Choroid plexus epithelial cell (primary cell): ENCODE results near the gene CHRNA7.
"Not testable (repeated sequence)": the region's sequence is repeated elsewhere in the genome, so short reads cannot be mapped to it uniquely, and the experiment has no call there.

ENCODE experiments used
- DNase-seq: peaks from one replicate; pipeline ENCODE4 v3.0.0-alpha.2; 2010; ENCODE audit warnings: low read depth
- H3K4me3 ChIP-seq: 2 replicates; pipeline ENCODE4 v1.5.1; 2011; ENCODE audit warnings: low read depth, mild to moderate bottlenecking, control low read depth, low read length, moderate library complexity
- TF ChIP-seq, protein P1 (sequence below): conservative IDR thresholded peaks from 2 replicates; pipeline ENCODE4 v1.5.1; 2011; ENCODE audit warnings: low read depth, mild to moderate bottlenecking, control low read depth, inconsistent platforms, low read length, moderate library complexity

The CHRNA7 gene

DNA sequence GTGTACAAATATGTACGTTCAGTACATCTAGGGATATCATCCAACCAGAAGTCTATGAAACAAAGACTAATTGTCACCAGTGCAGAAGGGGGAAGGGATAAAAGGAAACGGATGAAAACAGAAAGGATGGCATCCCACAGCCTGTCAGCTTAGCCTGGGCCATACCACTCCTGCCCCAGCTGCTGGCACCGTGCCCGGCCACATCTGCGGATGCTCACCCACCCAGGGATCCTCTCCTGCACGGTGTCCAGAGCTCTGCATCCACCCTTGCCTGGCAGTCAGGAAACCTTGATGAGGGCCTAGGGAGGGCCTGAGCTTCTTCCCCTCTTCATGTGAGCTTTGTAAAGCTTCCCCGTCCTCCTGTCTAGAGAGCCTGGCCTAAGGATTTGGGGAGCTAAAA is 133.8 kb downstream of the CHRNA7 start:
- not testable (repeated sequence) for DNase-seq, H3K4me3 ChIP-seq

DNA sequence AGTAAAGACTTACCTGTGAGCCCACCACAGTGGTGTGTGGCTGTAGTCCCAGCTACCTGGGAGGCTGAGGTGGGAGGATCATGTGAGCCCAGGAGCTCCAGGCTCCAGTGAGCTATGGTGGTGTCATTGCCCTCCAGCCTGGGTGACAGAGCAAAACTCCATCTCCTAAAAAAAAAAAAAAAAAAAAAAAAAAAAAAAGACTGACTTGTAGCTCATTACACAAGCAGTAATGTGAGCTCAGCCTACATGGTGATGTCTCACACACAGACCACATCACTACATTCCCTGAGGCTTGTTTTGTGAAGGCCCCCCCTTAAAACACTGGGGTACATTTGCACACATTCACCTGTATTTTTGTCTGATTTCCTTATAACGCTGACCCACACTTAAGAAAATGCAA is 134.4 kb downstream of the CHRNA7 start:
- DNase-seq, H3K4me3 ChIP-seq: not testable (repeated sequence)

DNA sequence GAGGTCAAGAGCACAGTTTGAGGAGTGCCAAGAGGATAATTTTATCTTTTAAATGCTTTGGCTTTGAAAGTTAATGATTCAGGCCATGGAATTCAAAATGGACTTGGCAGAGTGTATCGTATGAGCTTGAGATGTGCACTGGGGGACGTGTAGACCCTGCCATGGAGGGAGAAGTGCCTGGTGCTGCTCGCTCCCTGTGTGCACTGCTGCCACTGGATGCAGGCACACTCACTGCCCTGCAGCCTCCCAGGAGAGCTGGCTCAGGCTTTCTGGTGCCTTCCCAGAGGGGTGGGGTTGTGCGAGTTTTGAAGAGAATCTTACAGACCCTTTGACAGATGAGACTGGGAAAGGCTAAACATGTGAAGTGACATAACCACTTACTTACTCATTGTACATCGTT is 135.5 kb downstream of the CHRNA7 start:
- not testable (repeated sequence) for H3K4me3 ChIP-seq

DNA sequence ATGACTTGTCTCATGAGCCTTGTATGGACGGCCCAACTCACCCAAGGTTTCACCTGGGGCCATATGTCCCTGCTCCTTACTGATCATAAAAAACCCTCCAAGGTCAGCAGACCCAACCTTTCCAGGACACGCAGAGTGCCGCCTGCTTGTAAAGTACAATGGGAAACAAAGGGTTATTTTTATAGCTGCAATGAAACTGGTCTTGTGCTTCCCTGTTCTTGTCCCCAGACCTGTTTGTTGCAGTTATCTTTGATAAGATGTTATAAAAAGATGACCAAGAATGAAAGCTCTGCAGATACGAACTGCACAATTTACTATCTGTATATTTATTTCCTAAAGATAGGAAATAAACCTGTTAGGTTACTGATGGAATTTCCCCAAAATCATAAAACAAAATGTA is 136.0 kb downstream of the CHRNA7 start:
- DNase-seq, H3K4me3 ChIP-seq: not testable (repeated sequence)

More for the DNA sequence above, 135.5 kb downstream of the CHRNA7 start:
- DNase-seq = not testable (repeated sequence)

DNA sequence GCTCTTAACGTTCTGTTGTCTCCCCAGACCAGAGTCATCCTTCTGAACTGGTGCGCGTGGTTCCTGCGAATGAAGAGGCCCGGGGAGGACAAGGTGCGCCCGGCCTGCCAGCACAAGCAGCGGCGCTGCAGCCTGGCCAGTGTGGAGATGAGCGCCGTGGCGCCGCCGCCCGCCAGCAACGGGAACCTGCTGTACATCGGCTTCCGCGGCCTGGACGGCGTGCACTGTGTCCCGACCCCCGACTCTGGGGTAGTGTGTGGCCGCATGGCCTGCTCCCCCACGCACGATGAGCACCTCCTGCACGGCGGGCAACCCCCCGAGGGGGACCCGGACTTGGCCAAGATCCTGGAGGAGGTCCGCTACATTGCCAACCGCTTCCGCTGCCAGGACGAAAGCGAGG is 137.6 kb downstream of the CHRNA7 start:
- H3K4me3 ChIP-seq, DNase-seq: not testable (repeated sequence)

DNA sequence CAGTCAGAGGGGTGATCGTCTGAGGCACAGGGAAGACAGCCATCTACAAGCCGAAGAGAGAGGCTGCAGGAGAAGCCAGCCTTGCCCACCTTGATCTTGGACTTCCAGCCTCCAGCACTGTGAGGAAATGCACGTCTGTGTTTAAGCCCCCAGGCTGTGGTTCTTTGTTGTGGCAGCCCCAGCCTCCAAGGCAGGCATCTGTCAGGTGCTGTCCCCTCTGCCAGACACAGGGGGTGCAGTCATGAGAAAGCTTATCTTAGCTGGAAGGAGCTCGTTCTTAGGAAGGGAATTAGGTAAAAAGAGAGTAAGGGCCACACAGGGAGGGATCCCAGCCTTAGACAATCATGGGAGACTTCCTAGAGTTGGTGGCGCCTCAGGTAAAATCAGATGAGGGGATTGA is 150.3 kb downstream of the CHRNA7 start:
- not testable (repeated sequence) for DNase-seq

DNA sequence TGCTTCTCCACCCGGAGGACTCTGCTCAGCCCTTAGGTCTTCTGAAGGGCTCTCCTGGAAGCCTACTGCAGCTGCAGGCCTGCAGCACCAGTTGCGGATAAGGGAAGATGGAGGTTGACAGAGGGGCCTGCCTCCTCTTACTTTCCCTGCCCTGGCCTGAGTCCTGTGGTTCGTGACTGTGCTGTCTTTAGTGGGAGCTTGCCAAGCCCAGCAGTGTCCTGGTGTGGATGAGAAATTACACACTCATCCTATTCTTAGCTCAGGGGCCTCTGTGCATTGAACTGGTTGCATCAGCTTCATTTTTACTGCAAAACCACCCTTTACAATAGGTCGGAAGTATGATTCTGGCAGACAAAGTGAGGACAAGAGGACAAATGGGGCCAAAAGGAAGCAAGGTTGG is 163.5 kb downstream of the CHRNA7 start:
- DNase-seq, H3K4me3 ChIP-seq: not testable (repeated sequence)

More for the DNA sequence above, 150.3 kb downstream of the CHRNA7 start:
- not testable (repeated sequence) for H3K4me3 ChIP-seq

DNA sequence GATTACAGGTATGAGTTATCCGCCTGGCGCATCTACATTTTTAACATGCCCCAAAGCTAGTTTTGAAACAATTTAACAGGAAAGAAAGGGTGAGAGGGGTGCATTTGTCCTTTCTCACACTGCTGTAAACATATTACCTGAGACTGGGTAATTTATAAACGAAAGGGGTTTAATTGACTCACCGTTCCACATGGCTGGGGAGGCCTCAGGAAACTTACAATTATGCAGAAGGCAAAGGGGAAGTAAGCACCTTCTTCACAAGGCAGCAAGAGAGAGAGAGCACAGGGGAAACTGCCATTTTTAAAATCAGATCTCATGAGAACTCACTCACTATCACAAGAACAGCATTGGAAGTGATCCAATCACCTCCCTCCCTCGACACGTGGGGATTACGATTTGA is 165.9 kb downstream of the CHRNA7 start:
- H3K4me3 ChIP-seq, DNase-seq: not testable (repeated sequence)

DNA sequence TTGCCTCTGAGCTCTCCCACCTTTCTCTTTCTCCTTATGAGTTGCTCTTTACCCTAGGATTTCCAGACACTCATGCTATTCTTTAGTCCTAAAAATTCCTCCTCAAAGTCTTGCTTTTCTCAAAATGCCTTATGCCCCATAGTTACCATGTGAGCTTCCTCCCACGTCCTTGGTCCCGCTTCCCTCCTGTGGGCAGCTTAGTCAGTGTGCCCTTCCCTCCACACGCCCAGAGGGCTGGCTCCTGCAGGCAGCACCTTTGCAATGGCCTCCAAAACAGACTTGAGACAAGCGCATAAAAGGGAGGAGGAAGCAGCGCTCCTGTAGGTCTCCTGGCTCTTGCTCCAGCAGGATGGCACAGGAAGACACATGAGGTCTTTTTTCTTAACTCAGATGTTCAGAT is 168.6 kb downstream of the CHRNA7 start:
- H3K4me3 ChIP-seq, DNase-seq: not testable (repeated sequence)

DNA sequence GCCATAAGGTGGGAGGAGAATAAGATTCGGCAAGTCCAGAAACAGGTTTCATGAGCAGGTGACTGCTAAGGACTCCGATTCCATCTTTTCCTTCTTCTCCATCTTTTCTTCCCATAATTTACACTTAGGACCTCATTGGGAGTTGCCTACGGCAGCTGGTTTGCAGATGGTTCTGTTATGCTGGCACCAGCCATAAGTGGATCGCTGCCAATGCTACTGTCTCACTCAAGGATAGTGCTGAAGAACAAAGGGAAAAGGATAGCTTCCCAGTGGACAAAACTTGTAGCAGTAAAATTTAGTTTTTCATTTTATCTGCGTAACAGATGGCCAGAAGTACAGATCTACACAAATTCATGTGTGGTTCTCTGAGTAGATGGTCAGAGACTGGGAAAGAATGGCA is 178.8 kb downstream of the CHRNA7 start:
- not testable (repeated sequence) for H3K4me3 ChIP-seq

DNA sequence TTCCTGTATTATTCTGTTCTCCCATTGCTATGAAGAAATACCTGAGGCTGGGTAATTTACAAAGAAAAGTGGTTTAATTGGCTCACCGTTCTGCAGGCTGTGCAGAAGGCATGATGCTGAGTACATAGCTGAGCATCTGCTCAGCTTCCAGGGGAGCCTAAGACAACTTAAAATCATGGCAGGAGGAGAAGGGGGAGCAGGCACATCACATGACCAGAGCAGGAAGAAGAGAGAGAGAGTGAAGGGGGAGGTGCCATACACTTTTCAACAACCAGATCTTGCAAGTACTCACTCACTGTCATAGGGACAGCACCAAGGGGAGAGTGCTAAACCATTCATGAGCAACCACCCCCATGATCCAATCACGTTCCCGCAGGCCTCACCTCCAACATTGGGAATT is 188.4 kb downstream of the CHRNA7 start:
- no peak overlapping the region for H3K4me3 ChIP-seq
- TF ChIP-seq, protein P1, sequence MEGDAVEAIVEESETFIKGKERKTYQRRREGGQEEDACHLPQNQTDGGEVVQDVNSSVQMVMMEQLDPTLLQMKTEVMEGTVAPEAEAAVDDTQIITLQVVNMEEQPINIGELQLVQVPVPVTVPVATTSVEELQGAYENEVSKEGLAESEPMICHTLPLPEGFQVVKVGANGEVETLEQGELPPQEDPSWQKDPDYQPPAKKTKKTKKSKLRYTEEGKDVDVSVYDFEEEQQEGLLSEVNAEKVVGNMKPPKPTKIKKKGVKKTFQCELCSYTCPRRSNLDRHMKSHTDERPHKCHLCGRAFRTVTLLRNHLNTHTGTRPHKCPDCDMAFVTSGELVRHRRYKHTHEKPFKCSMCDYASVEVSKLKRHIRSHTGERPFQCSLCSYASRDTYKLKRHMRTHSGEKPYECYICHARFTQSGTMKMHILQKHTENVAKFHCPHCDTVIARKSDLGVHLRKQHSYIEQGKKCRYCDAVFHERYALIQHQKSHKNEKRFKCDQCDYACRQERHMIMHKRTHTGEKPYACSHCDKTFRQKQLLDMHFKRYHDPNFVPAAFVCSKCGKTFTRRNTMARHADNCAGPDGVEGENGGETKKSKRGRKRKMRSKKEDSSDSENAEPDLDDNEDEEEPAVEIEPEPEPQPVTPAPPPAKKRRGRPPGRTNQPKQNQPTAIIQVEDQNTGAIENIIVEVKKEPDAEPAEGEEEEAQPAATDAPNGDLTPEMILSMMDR = no peak
- DNase-seq = no peak

More for the DNA sequence above, 178.8 kb downstream of the CHRNA7 start:
- not testable (repeated sequence) for DNase-seq
